MCF 10A (cell line): ENCODE results near the gene ARID5B. TPM values are rescaled to one million over a fixed set of nuclear protein-coding genes. Genes with fewer than 3 reads are reported as not detected.

ENCODE experiments used
- BruUV-seq: library from RNA; stranded (reverse); fragments of 400-500 nt; replicated peaks from 2 replicates; lab custom pipeline; 2021; lab: Mats Ljungman, UMichigan
- CTCF ChIA-PET: fragments of 300-600 bp; sonication (Branson Sonifier 250); formaldehyde crosslinking; extraction: SDS; loops from one replicate; lab custom pipeline; 2021; ENCODE audit warnings: antibody characterized with exemption, inconsistent platforms; lab: Yijun Ruan, JAX
- POLR2A ChIA-PET: fragments of 300-600, 350-650 bp; sonication (Branson Sonifier 250); formaldehyde crosslinking; extraction: SDS; loops from one replicate; lab custom pipeline; 2020; ENCODE audit warnings: antibody characterized with exemption, inconsistent platforms; lab: Yijun Ruan, JAX
- DNase-seq: peaks from one replicate; pipeline ENCODE4 v3.0.0-alpha.2; 2018; ENCODE audit not compliant: unreplicated experiment
- H3K27ac Mint-ChIP-seq: one replicate; pipeline ENCODE4 v1.8.0; 2022; ENCODE audit warnings: mild to moderate bottlenecking, low read depth, mixed read lengths; ENCODE audit not compliant: unreplicated experiment
- H3K27me3 Mint-ChIP-seq: one replicate; pipeline ENCODE4 v1.8.0; 2022; ENCODE audit warnings: mixed read lengths; ENCODE audit not compliant: insufficient read depth, unreplicated experiment
- H3K36me3 Mint-ChIP-seq: one replicate; pipeline ENCODE4 v1.8.0; 2022; ENCODE audit warnings: mild to moderate bottlenecking, moderate library complexity, mixed read lengths; ENCODE audit not compliant: insufficient read depth, unreplicated experiment
- H3K4me1 Mint-ChIP-seq: one replicate; pipeline ENCODE4 v1.8.0; 2022; ENCODE audit warnings: mixed read lengths; ENCODE audit not compliant: insufficient read depth, unreplicated experiment
- H3K4me3 Mint-ChIP-seq: one replicate; pipeline ENCODE4 v1.8.0; 2022; ENCODE audit warnings: mild to moderate bottlenecking, moderate library complexity, mixed read lengths; ENCODE audit not compliant: unreplicated experiment
- H3K9me3 Mint-ChIP-seq: one replicate; pipeline ENCODE4 v1.8.0; 2022; ENCODE audit warnings: mixed read lengths; ENCODE audit not compliant: unreplicated experiment
- intact Hi-C: fragments of 100-400 bp; cut with micrococcal nuclease; formaldehyde crosslinking; loops from 2 replicates; pipeline ENCODE4 v1.14.1; 2022
- total RNA-seq: library from RNA; stranded (reverse); gene quantifications from 2 replicates; pipeline ENCODE4 v1.2.3, GENCODE V29; 2022
- TF ChIP-seq, protein P1 (sequence below): fragments of 200-600 bp; IDR thresholded peaks from one replicate; pipeline ENCODE4 v1.8.0; 2022; ENCODE audit warnings: antibody characterized with exemption, mild to moderate bottlenecking; ENCODE audit not compliant: unreplicated experiment

ARID5B gene
- total RNA-seq, 1 experiment from 2014 or later = 12.2 TPM

DNA sequence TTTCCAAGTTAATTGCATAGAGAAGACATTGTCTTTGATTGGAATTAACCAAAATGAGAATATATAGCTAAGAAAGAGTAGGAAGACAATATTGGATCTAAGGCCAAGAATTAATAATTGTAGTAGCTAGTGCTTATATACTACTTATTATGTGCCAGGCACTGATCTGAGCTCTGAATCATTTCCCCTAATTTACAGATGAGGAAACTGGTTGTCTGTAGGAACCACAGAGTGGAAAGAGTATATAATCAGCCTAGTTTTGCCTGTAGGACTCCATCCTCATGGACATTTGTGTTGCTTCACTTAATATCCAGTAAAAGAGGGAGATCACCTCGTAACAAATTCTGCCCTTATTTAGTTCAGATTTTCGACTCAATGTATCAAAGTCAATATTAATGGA, 127.9 kb downstream of the ARID5B start:
- H3K4me3 Mint-ChIP-seq = no peak overlapping the region
- no peak for DNase-seq
- BruUV-seq = no TSS peak
- intact Hi-C loops = no loop called here
- H3K27ac Mint-ChIP-seq = peak overlapping the region; percentile 53
- no peaks in the 10 kb centered on the region for H3K9me3 Mint-ChIP-seq
- no peaks in the 10 kb centered on the region for H3K27me3 Mint-ChIP-seq
- H3K36me3 Mint-ChIP-seq = no peaks in the 10 kb centered on the region
- TF ChIP-seq, protein P1, sequence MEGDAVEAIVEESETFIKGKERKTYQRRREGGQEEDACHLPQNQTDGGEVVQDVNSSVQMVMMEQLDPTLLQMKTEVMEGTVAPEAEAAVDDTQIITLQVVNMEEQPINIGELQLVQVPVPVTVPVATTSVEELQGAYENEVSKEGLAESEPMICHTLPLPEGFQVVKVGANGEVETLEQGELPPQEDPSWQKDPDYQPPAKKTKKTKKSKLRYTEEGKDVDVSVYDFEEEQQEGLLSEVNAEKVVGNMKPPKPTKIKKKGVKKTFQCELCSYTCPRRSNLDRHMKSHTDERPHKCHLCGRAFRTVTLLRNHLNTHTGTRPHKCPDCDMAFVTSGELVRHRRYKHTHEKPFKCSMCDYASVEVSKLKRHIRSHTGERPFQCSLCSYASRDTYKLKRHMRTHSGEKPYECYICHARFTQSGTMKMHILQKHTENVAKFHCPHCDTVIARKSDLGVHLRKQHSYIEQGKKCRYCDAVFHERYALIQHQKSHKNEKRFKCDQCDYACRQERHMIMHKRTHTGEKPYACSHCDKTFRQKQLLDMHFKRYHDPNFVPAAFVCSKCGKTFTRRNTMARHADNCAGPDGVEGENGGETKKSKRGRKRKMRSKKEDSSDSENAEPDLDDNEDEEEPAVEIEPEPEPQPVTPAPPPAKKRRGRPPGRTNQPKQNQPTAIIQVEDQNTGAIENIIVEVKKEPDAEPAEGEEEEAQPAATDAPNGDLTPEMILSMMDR = no peak
- ChIA-PET POLR2A (interaction anchor here (0.7 to 8.4 kb wide), 9 partner anchors 8 to 1260 kb away, joined by 3 to 111 read pairs (median 11); partner anchors contain the start of gene ARID5B), CTCF (interaction anchor here (0.8 to 5.2 kb wide), 5 partner anchors 9 to 216 kb away, joined by 3 to 35 read pairs (median 4); no protein-coding TSS in a partner anchor)
- peaks cover 39% of the 10 kb centered on the region for H3K4me1 Mint-ChIP-seq

DNA sequence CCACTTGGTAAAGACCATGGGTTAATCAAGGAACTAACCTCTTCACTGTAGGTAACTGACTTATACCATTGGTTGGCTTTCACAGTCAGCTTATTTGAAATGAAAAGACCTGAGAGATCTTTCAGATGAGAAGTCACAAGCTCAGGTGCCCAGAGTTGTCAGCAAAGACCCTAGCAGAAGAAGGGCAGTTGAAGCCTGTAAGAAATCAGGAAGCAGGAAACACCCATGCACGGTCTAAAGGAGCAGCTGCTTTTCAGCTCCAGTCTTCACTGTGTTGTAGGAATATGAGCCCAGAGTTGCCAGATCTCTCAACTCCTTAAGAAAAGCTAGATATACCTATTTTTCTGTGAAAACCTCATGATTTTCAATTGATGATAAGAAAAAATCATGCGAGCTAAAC, 130.0 kb downstream of the ARID5B start:
- Mint-ChIP-seq H3K27ac (no peak overlapping the region), H3K27me3 (no peaks in the 10 kb centered on the region), H3K4me3 (no peak overlapping the region), H3K36me3 (no peaks in the 10 kb centered on the region), H3K9me3 (no peaks in the 10 kb centered on the region), H3K4me1 (peaks cover 31% of the 10 kb centered on the region)
- ChIA-PET CTCF (interaction anchor here (0.6 to 1.0 kb wide), 4 partner anchors 88 to 891 kb away, joined by 3 to 5 read pairs (median 3); no protein-coding TSS in a partner anchor), POLR2A (interaction anchor here (0.8 to 8.4 kb wide), 3 partner anchors 92 to 212 kb away, joined by 3 to 111 read pairs (median 4); partner anchors contain the start of gene ARID5B)
- BruUV-seq = no TSS peak
- TF ChIP-seq, protein P1 = no peak
- intact Hi-C loops = loop anchor here (10.0 kb wide), 1 partner anchor 277 kb away; no protein-coding TSS in a partner anchor
- DNase-seq = no peak

DNA sequence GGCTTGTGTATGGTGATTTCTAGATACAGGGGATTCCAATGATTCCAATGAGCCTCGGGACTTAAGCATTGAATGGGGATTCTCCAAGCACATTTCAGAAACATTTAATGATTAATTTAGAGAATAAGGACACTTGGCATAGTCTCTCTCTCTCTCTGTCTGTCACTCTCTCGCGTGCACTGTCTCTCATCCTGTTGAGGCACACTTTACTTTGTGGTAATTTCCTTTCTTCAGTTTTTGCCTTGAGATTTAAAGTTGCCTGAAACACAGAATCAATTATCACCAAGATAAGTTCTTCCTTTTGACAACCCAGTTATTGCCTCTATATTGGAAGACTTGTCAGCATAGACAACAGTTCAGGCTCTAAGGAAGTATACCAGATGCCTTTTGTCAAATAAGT, 131.6 kb downstream of the ARID5B start:
- no peak overlapping the region for H3K4me3 Mint-ChIP-seq
- H3K27me3 Mint-ChIP-seq = no peaks in the 10 kb centered on the region
- CTCF ChIA-PET = no interaction called here
- intact Hi-C loops = loop anchor here (10.0 kb wide), 1 partner anchor 278 kb away; no protein-coding TSS in a partner anchor
- H3K27ac Mint-ChIP-seq = no peak overlapping the region
- peaks cover 23% of the 10 kb centered on the region for H3K4me1 Mint-ChIP-seq
- TF ChIP-seq, protein P1 = no peak
- no peaks in the 10 kb centered on the region for H3K36me3 Mint-ChIP-seq
- no TSS peak for BruUV-seq
- POLR2A ChIA-PET = no interaction called here
- no peak for DNase-seq
- no peaks in the 10 kb centered on the region for H3K9me3 Mint-ChIP-seq

DNA sequence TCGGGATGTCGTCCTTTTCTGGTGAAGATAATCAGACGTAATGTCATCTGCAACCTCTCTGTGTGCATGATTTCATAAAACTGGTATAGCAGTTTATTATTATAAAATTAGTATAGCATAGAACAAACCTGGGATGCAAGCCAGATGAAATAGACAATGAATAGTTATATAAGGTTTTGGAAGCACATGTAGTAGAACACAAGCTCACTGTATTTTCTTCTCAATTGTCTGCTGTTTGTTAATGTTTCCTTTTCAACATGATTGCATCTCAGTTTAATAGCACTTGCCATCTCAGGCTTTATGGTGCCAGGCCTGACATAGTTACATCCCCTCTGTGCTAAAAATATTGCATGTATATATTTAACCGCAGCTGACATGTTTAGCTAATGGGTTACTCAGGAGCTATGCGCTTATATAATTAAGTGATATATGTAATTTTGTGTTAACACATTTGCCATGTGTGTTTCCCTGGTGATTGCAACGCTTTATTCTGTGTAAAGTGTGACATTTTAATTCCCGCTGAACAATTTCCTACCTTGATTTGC, 132.7 kb downstream of the ARID5B start:
- POLR2A ChIA-PET = interaction anchor here (1.9 kb wide), 1 partner anchor 8 kb away, joined by 7 read pairs; no protein-coding TSS in a partner anchor
- BruUV-seq = no TSS peak

More for the DNA sequence above, 132.7 kb downstream of the ARID5B start:
- Mint-ChIP-seq H3K36me3 (no peaks in the 10 kb centered on the region), H3K9me3 (no peaks in the 10 kb centered on the region), H3K27me3 (no peaks in the 10 kb centered on the region), H3K4me3 (no peak overlapping the region), H3K4me1 (peaks cover 21% of the 10 kb centered on the region), H3K27ac (no peak overlapping the region)
- no peak for DNase-seq
- intact Hi-C loops = loop anchor here (10.0 kb wide), 1 partner anchor 279 kb away; no protein-coding TSS in a partner anchor
- TF ChIP-seq, protein P1 = no peak
- CTCF ChIA-PET = interaction anchor here (0.6 to 1.4 kb wide), 3 partner anchors 132 to 481 kb away, joined by 3 read pairs; partner anchors contain the start of gene ARID5B
